SK-N-SH treated with all-trans-retinoic acid at 6 μM for 48 hours (cell line): Measurements from ENCODE around the gene COL26A1.

Experiments used
- ATAC-seq: fragments of 200-7000 bp; cut with Tn5 transposase; 3 replicates; pipeline ENCODE4 v1.9.1; 2020; ENCODE audit warnings: mild to moderate bottlenecking, moderate library complexity
- ARNTL ChIP-seq: fragments of 450-650 bp; formaldehyde crosslinking; IDR thresholded peaks from 2 replicates; pipeline ENCODE4 v1.5.0; 2020; ENCODE audit warnings: low read depth, mild to moderate bottlenecking, moderate library complexity, borderline replicate concordance
- BACH2 ChIP-seq: fragments of 250-450 bp; sonication (Bioruptor Pico); IDR thresholded peaks from 2 replicates; pipeline ENCODE4 v1.9.0; 2021; ENCODE audit warnings: mild to moderate bottlenecking, borderline replicate concordance
- CSDC2 ChIP-seq: fragments of 250-450 bp; sonication (Bioruptor Pico); IDR thresholded peaks from 2 replicates; pipeline ENCODE4 v1.5.0; 2020; ENCODE audit warnings: mild to moderate bottlenecking, moderate library complexity
- ESRRG ChIP-seq: fragments of 250-450 bp; sonication (Bioruptor Pico); IDR thresholded peaks from 2 replicates; pipeline ENCODE4 v1.6.1; 2021; ENCODE audit warnings: mild to moderate bottlenecking
- GLIS3 ChIP-seq: fragments of 250-450 bp; sonication (Bioruptor Pico); IDR thresholded peaks from 2 replicates; pipeline ENCODE4 v1.5.0; 2020; ENCODE audit warnings: mild to moderate bottlenecking, moderate library complexity
- ISL1 ChIP-seq: fragments of 250-450 bp; sonication (Bioruptor Pico); IDR thresholded peaks from 2 replicates; pipeline ENCODE4 v2.1.2; 2022; ENCODE audit warnings: mild to moderate bottlenecking, moderate library complexity
- OSR1 ChIP-seq: fragments of 250-450 bp; sonication (Bioruptor Pico); IDR thresholded peaks from 2 replicates; pipeline ENCODE4 v1.8.0; 2022; ENCODE audit warnings: moderate library complexity, mild to moderate bottlenecking, inconsistent platforms
- PATZ1 ChIP-seq: fragments of 250-450 bp; sonication (Bioruptor Pico); IDR thresholded peaks from 2 replicates; pipeline ENCODE4 v1.8.0; 2020; ENCODE audit warnings: mild to moderate bottlenecking, moderate library complexity, borderline replicate concordance
- POU6F1 ChIP-seq: fragments of 250-450 bp; sonication (Bioruptor Pico); IDR thresholded peaks from 2 replicates; pipeline ENCODE4 v1.8.0; 2021; ENCODE audit warnings: low read depth, mild to moderate bottlenecking, moderate library complexity, borderline replicate concordance
- RARB ChIP-seq: fragments of 250-450 bp; sonication (Bioruptor Pico); IDR thresholded peaks from 2 replicates; pipeline ENCODE4 v1.8.0; 2021; ENCODE audit warnings: mild to moderate bottlenecking, moderate library complexity
- SNAI2 ChIP-seq: fragments of 250-450 bp; sonication (Bioruptor Pico); IDR thresholded peaks from 2 replicates; pipeline ENCODE4 v1.5.0; 2020; ENCODE audit warnings: mild to moderate bottlenecking, moderate library complexity
- TOX ChIP-seq: fragments of 250-450 bp; sonication (Bioruptor Pico); IDR thresholded peaks from 2 replicates; pipeline ENCODE4 v1.8.0; 2021; ENCODE audit warnings: mild to moderate bottlenecking, moderate library complexity, borderline replicate concordance
- ZC3H10 ChIP-seq: fragments of 250-450 bp; sonication (Bioruptor Pico); IDR thresholded peaks from 2 replicates; pipeline ENCODE4 v1.5.1; 2021; ENCODE audit warnings: mild to moderate bottlenecking, moderate library complexity
- ZFP3 ChIP-seq: fragments of 250-450 bp; sonication (Bioruptor Pico); IDR thresholded peaks from 2 replicates; pipeline ENCODE4 v1.5.0; 2020; ENCODE audit warnings: mild to moderate bottlenecking, moderate library complexity
- ZFP30 ChIP-seq: fragments of 450-650 bp; formaldehyde crosslinking; IDR thresholded peaks from 2 replicates; pipeline ENCODE4 v1.5.0; 2022; ENCODE audit warnings: mild to moderate bottlenecking, moderate library complexity
- ZNF565 ChIP-seq: fragments of 450-650 bp; formaldehyde crosslinking; conservative IDR thresholded peaks from 2 replicates; pipeline ENCODE4 v1.5.0; 2020; ENCODE audit warnings: low read depth, mild to moderate bottlenecking, moderate library complexity
- ZNF70 ChIP-seq: fragments of 450-650 bp; formaldehyde crosslinking; IDR thresholded peaks from 2 replicates; pipeline ENCODE4 v1.5.0; 2020; ENCODE audit warnings: mild to moderate bottlenecking, moderate library complexity
- ZNF8 ChIP-seq: fragments of 450-650 bp; formaldehyde crosslinking; IDR thresholded peaks from 2 replicates; pipeline ENCODE4 v1.5.0; 2020; ENCODE audit warnings: mild to moderate bottlenecking, moderate library complexity
- TF ChIP-seq, protein P1 (sequence below): fragments of 250-450 bp; sonication (Bioruptor Pico); IDR thresholded peaks from 2 replicates; pipeline ENCODE4 v1.5.1; 2021; ENCODE audit warnings: mild to moderate bottlenecking, moderate library complexity
- TF ChIP-seq, protein P2 (sequence below): fragments of 250-450 bp; sonication (Bioruptor Pico); IDR thresholded peaks from 2 replicates; pipeline ENCODE4 v1.5.1; 2020; ENCODE audit warnings: low read depth, mild to moderate bottlenecking, moderate library complexity

The COL26A1 gene

GRCh38 chr7:101381549-101382111 lies 19.0 kb downstream of the COL26A1 start:
- no peak for ATAC-seq
- TF ChIP-seq BACH2 (no peak), ESRRG (no peak), ARNTL (CRISPR knock-in tag) (no peak), SNAI2 (no peak), TOX (no peak), RARB (CRISPR knock-in tag) (no peak), GLIS3 (CRISPR knock-in tag) (no peak), ZFP3 (no peak), PATZ1 (no peak), ZNF70 (CRISPR knock-in tag) (no peak), CSDC2 (CRISPR knock-in tag) (no peak), OSR1 (CRISPR knock-in tag) (no peak)
- TF ChIP-seq, protein P1, sequence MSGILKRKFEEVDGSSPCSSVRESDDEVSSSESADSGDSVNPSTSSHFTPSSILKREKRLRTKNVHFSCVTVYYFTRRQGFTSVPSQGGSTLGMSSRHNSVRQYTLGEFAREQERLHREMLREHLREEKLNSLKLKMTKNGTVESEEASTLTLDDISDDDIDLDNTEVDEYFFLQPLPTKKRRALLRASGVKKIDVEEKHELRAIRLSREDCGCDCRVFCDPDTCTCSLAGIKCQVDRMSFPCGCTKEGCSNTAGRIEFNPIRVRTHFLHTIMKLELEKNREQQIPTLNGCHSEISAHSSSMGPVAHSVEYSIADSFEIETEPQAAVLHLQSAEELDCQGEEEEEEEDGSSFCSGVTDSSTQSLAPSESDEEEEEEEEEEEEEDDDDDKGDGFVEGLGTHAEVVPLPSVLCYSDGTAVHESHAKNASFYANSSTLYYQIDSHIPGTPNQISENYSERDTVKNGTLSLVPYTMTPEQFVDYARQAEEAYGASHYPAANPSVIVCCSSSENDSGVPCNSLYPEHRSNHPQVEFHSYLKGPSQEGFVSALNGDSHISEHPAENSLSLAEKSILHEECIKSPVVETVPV (CRISPR knock-in tag): no peak

GRCh38 chr7:101382937-101383336 lies 20.3 kb downstream of the COL26A1 start:
- ATAC-seq: no peak
- TF ChIP-seq ZNF8 (CRISPR knock-in tag) (no peak), OSR1 (CRISPR knock-in tag) (no peak), ISL1 (no peak), POU6F1 (CRISPR knock-in tag) (no peak), ZFP30 (CRISPR knock-in tag) (no peak), ARNTL (CRISPR knock-in tag) (no peak), BACH2 (no peak), SNAI2 (no peak), CSDC2 (CRISPR knock-in tag) (no peak), ZC3H10 (CRISPR knock-in tag) (no peak), ZNF70 (CRISPR knock-in tag) (no peak)
- TF ChIP-seq, protein P1 (CRISPR knock-in tag): no peak
- TF ChIP-seq, protein P2, sequence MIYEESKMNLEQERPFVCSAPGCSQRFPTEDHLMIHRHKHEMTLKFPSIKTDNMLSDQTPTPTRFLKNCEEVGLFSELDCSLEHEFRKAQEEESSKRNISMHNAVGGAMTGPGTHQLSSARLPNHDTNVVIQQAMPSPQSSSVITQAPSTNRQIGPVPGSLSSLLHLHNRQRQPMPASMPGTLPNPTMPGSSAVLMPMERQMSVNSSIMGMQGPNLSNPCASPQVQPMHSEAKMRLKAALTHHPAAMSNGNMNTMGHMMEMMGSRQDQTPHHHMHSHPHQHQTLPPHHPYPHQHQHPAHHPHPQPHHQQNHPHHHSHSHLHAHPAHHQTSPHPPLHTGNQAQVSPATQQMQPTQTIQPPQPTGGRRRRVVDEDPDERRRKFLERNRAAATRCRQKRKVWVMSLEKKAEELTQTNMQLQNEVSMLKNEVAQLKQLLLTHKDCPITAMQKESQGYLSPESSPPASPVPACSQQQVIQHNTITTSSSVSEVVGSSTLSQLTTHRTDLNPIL (CRISPR knock-in tag): no peak
- TF ChIP-seq, all 23 proteins: peak for 0

- ATAC-seq: no peak; the same call in 2 of the 3 replicates
Observed at GRCh38 chr7:101386177-101386557, 23.5 kb downstream of the COL26A1 start.

More at GRCh38 chr7:101386177-101386557, 23.5 kb downstream of the COL26A1 start:
- TF ChIP-seq TOX (no peak), POU6F1 (CRISPR knock-in tag) (no peak), ZFP30 (CRISPR knock-in tag) (no peak), ZNF565 (CRISPR knock-in tag) (no peak), BACH2 (no peak), PATZ1 (no peak), ZFP3 (no peak)
